ENCODE measurements around the gene DAGLB.

The DAGLB gene

GRCh38 chr7:6422926-6423632, 24.7 kb downstream of the DAGLB start:
- peaks cover 5% of the 10 kb centered on the region for H3K4me1 Mint-ChIP-seq
- no peaks in the 10 kb centered on the region for H3K9me3 Mint-ChIP-seq
- H3K27me3 Mint-ChIP-seq, result no peaks in the 10 kb centered on the region
- H3K27ac Mint-ChIP-seq, result no peak overlapping the region
- peaks cover 3% of the 10 kb centered on the region for H3K36me3 Mint-ChIP-seq
- no peak overlapping the region for H3K4me3 Mint-ChIP-seq

- peaks cover 1% of the 10 kb centered on the region for H3K36me3 Mint-ChIP-seq
- no peaks in the 10 kb centered on the region for H3K27me3 Mint-ChIP-seq
- H3K4me1 Mint-ChIP-seq, result peaks cover 5% of the 10 kb centered on the region
- H3K27ac Mint-ChIP-seq, result no peak overlapping the region
- no peaks in the 10 kb centered on the region for H3K9me3 Mint-ChIP-seq
- no peak overlapping the region for H3K4me3 Mint-ChIP-seq
These were observed 25.7 kb downstream of the DAGLB start for GRCh38 chr7:6422095-6422494.

GRCh38 chr7:6420680-6421079, 27.1 kb downstream of the DAGLB start:
- H3K27me3 Mint-ChIP-seq, result no peaks in the 10 kb centered on the region
- H3K27ac Mint-ChIP-seq, result no peak overlapping the region
- H3K36me3 Mint-ChIP-seq, result peaks cover 1% of the 10 kb centered on the region
- no peaks in the 10 kb centered on the region for H3K9me3 Mint-ChIP-seq
- peaks cover 5% of the 10 kb centered on the region for H3K4me1 Mint-ChIP-seq
- no peak overlapping the region for H3K4me3 Mint-ChIP-seq

GRCh38 chr7:6419310-6419773, 28.4 kb downstream of the DAGLB start:
- Mint-ChIP-seq H3K27ac (no peak overlapping the region), H3K4me3 (no peak overlapping the region), H3K27me3 (no peaks in the 10 kb centered on the region), H3K9me3 (no peaks in the 10 kb centered on the region), H3K4me1 (peaks cover 5% of the 10 kb centered on the region), H3K36me3 (peaks cover 1% of the 10 kb centered on the region)

GRCh38 chr7:6417408-6417807, 30.3 kb downstream of the DAGLB start:
- Mint-ChIP-seq H3K27me3 (no peaks in the 10 kb centered on the region), H3K27ac (no peak overlapping the region), H3K36me3 (peaks cover 4% of the 10 kb centered on the region), H3K4me3 (no peak overlapping the region), H3K4me1 (no peaks in the 10 kb centered on the region), H3K9me3 (no peaks in the 10 kb centered on the region)

GRCh38 chr7:6416516-6417145, 31.1 kb downstream of the DAGLB start:
- Mint-ChIP-seq H3K27ac (no peak overlapping the region), H3K9me3 (no peaks in the 10 kb centered on the region), H3K4me1 (no peaks in the 10 kb centered on the region), H3K27me3 (no peaks in the 10 kb centered on the region), H3K36me3 (peaks cover 6% of the 10 kb centered on the region), H3K4me3 (no peak overlapping the region)

- Mint-ChIP-seq H3K9me3 (no peaks in the 10 kb centered on the region), H3K27me3 (no peaks in the 10 kb centered on the region), H3K27ac (no peak overlapping the region), H3K4me3 (no peak overlapping the region), H3K36me3 (peaks cover 8% of the 10 kb centered on the region), H3K4me1 (no peaks in the 10 kb centered on the region)
These were observed 34.1 kb downstream of the DAGLB start for GRCh38 chr7:6413637-6414036.

- no peak overlapping the region for H3K4me3 Mint-ChIP-seq
- H3K4me1 Mint-ChIP-seq, result no peaks in the 10 kb centered on the region
- peaks cover 13% of the 10 kb centered on the region for H3K36me3 Mint-ChIP-seq
- no peaks in the 10 kb centered on the region for H3K27me3 Mint-ChIP-seq
- H3K27ac Mint-ChIP-seq, result no peak overlapping the region
- no peaks in the 10 kb centered on the region for H3K9me3 Mint-ChIP-seq
These were observed 37.6 kb downstream of the DAGLB start for GRCh38 chr7:6409944-6410693.

- no peak overlapping the region for H3K4me3 Mint-ChIP-seq
- no peaks in the 10 kb centered on the region for H3K9me3 Mint-ChIP-seq
- H3K27ac Mint-ChIP-seq, result no peak overlapping the region
- H3K27me3 Mint-ChIP-seq, result no peaks in the 10 kb centered on the region
- H3K36me3 Mint-ChIP-seq, result peaks cover 14% of the 10 kb centered on the region
- H3K4me1 Mint-ChIP-seq, result no peaks in the 10 kb centered on the region
These were observed 38.7 kb downstream of the DAGLB start for GRCh38 chr7:6409091-6409490.

GRCh38 chr7:6407434-6407833, 40.3 kb downstream of the DAGLB start:
- no peaks in the 10 kb centered on the region for H3K4me1 Mint-ChIP-seq
- H3K36me3 Mint-ChIP-seq, result peaks cover 16% of the 10 kb centered on the region
- H3K27me3 Mint-ChIP-seq, result no peaks in the 10 kb centered on the region
- H3K9me3 Mint-ChIP-seq, result no peaks in the 10 kb centered on the region
- peak overlapping the region; percentile 4 for H3K27ac Mint-ChIP-seq
- H3K4me3 Mint-ChIP-seq, result no peak overlapping the region

GRCh38 chr7:6406121-6406520, 41.6 kb downstream of the DAGLB start:
- Mint-ChIP-seq H3K36me3 (peaks cover 14% of the 10 kb centered on the region), H3K4me1 (no peaks in the 10 kb centered on the region), H3K27ac (no peak overlapping the region), H3K4me3 (no peak overlapping the region), H3K27me3 (no peaks in the 10 kb centered on the region), H3K9me3 (no peaks in the 10 kb centered on the region)

GRCh38 chr7:6403907-6404306, 43.8 kb downstream of the DAGLB start:
- Mint-ChIP-seq H3K27me3 (no peaks in the 10 kb centered on the region), H3K9me3 (no peaks in the 10 kb centered on the region), H3K4me1 (no peaks in the 10 kb centered on the region), H3K4me3 (no peak overlapping the region), H3K36me3 (peaks cover 14% of the 10 kb centered on the region), H3K27ac (no peak overlapping the region)

GRCh38 chr7:6402741-6403140, 45.0 kb downstream of the DAGLB start:
- Mint-ChIP-seq H3K27me3 (no peaks in the 10 kb centered on the region), H3K27ac (peak overlapping the region; percentile 14), H3K4me1 (peaks cover 4% of the 10 kb centered on the region), H3K36me3 (peaks cover 14% of the 10 kb centered on the region), H3K4me3 (no peak overlapping the region), H3K9me3 (no peaks in the 10 kb centered on the region)

- Mint-ChIP-seq H3K4me3 (no peak overlapping the region), H3K9me3 (no peaks in the 10 kb centered on the region), H3K36me3 (peaks cover 10% of the 10 kb centered on the region), H3K4me1 (peaks cover 4% of the 10 kb centered on the region), H3K27me3 (no peaks in the 10 kb centered on the region), H3K27ac (no peak overlapping the region)
These were observed 45.7 kb downstream of the DAGLB start for GRCh38 chr7:6402041-6402440.

- Mint-ChIP-seq H3K27me3 (no peaks in the 10 kb centered on the region), H3K27ac (no peak overlapping the region), H3K36me3 (peaks cover 10% of the 10 kb centered on the region)
These were observed 46.2 kb downstream of the DAGLB start for GRCh38 chr7:6401536-6401935.

More at GRCh38 chr7:6401536-6401935, 46.2 kb downstream of the DAGLB start:
- Mint-ChIP-seq H3K4me3 (no peak overlapping the region), H3K4me1 (peaks cover 4% of the 10 kb centered on the region), H3K9me3 (no peaks in the 10 kb centered on the region)
